HG03520 (cell line): ENCODE measurements around the gene IL19.

Source experiments
- ATAC-seq: cut with Tn5 transposase; IDR thresholded peaks from one replicate; pipeline ENCODE4 v1.9.1; 2021; ENCODE audit warnings: mild to moderate bottlenecking, moderate library complexity; ENCODE audit not compliant: unreplicated experiment

Gene IL19

DNA sequence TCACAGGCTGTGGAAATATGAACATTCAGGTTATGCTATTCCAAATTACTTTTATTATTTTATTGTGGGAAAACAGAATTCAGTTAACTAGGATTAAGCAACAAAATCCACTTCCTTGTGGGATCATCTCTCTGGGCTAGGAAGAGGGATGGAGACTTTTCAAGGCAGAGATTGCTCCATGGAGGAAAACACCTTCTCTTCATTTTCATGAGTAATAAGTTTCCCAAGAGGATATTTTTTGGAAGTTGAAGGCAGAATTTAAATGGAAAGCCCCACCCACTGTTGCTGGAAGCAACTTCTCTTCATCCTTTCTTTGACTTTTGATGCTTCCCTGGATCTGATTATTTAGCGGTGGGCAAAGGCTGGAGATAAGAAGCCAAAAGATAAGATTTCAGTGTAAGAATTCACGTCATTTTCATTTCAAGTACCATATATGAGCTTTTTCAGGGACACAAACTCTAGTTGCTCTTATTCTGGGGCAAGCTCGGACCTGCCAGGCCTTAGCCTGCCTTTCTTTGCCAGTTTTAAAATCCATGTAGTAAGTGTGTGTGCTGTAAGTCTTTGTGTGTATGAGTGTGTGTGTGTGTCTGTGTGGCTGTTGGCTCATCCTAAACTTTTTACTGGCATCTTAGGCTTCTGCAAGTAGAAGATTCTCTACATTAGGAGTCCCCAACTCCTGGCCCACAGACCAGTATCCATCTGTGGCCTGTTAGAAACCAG, 114.9 kb downstream of the IL19 start:
- ATAC-seq = no peak

DNA sequence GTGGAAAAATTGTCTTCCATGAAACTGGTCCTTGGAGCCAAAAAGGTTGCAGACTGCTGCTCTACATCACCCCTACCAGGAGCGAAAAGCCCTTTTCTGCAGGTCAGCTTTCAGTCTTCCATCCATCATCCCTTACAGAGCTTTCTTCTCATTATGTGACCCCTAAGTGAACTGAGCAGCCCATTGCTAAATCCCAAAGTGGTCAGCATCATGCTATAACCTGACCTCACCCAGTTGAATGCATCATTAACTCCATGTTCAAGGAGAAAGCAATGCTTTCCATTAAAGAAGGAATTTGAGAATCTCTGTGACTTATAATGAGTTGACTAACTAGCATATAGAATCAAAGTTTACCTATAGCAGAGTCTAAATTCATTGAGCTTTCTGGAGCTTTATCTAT, 116.3 kb downstream of the IL19 start:
- no peak for ATAC-seq

DNA sequence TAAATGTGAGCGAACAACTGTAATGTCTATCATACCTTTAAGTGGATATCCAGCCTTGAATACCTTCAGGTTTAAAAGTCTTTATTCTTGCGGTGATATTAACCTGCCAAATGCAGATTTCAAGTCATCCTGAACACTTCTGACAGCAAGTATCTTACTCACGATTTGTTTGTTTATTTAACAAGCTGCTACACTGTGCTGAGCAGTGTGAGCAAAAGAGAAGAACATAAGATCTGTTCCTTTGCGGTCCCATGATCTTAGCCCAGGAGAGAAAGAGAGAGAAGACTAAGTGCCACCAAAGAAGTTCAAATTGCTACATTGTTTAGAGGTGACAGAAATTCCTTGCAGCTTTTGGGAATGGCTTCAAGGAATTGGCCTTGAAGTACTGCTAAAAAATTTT, 117.1 kb downstream of the IL19 start:
- no peak for ATAC-seq

DNA sequence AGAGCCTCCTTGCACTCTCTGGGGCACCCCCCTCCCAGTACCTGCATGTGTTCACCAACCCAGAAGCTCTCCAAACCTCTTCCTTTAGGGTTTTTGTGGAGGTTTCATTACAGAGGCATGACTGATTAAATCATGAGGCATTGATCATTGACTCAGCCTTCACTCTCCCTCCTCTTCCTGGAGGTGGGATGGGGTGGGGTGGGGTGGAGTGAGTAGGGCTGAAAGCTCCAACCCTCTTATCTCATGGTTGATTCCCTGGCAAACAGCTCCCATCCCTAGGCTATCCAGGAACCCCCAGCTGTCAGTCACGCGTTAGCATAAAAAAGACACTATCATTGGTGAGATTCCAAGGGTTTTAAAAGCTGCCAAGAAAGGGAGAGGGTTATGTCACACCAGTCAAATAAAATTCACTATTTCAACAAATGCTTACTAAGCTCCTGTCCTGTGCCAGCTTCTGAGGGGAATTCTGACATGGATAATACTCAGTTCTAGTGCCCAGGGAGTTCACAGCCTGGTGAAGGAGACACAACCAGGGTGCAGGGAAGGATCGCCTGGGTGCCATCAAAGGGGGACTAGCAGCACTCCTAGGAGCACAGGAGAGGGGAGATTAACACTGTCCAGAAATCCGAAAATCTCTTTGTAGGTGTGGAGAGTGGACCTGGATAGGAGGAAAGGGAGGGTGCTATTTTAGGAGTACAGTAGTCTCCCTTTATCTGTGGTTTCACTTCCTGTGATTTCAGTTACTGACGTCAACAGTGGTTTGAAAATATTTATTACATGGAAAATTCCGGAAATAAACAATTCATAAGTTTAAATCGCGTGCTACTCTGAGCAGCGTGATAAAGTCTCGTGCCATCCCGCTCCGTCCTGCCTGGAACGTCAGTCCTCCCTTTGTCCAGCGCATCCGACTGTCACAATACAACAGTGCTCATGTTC, 119.8 kb downstream of the IL19 start:
- ATAC-seq = no peak

DNA sequence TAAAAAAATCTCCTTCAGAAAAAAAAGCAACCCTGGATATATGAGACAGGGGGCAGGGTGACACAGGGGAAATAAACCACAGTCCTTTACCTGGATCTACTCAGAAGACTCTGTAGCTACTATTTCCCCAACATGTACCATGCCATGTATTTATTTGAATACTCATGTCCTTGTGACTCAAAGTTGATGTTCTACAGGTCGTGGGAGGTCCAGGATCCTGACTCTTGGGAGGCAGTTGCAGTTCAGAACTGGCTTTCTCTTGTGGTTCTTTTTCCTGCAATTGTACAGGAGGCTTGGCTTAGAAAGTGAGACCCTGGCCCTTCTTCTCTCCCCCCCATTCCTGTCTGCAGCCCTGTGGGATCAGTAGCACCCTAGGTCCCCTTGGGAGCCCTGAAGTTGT, 120.8 kb downstream of the IL19 start:
- no peak for ATAC-seq
